Keratinocyte (primary cell): ENCODE measurements around the gene CLCA4. TPM values are rescaled to one million over a fixed set of nuclear protein-coding genes. Genes with fewer than 3 reads are reported as not detected.

Experiments used
- DNase-seq: peaks from one replicate; pipeline ENCODE4 v3.0.0-alpha.2; 2011; ENCODE audit warnings: low read depth, missing footprints, low spot score
- FAIRE-seq: peaks from 2 replicates; lab custom pipeline; 2011; peaks lifted over from hg19 to GRCh38; lab: Jason Lieb, UNC
- H2AFZ ChIP-seq: 2 replicates; pipeline ENCODE4 v1.6.0; 2012; ENCODE audit warnings: low read length, control low read depth, inconsistent platforms; ENCODE audit not compliant: control insufficient read depth
- H3K27ac ChIP-seq: 2 replicates; pipeline ENCODE4 v1.5.1; 2011; ENCODE audit warnings: low read length; ENCODE audit not compliant: control insufficient read depth, insufficient read depth
- H3K27me3 ChIP-seq: 3 replicates; pipeline ENCODE4 v1.6.0; 2011; ENCODE audit warnings: low read length; ENCODE audit not compliant: control insufficient read depth, insufficient read depth; ENCODE audit errors: extremely low read depth
- H3K36me3 ChIP-seq, 2 experiments: 2 replicates in 1 of 2; 3 replicates in 1 of 2; pipeline ENCODE4 v1.5.1; 2011; ENCODE audit warnings: low read length in 2 of 2, mild to moderate bottlenecking in 1 of 2; ENCODE audit not compliant: control insufficient read depth in 2 of 2, insufficient read depth in 2 of 2; ENCODE audit errors: extremely low read depth in 1 of 2
- H3K4me1 ChIP-seq: 3 replicates; pipeline ENCODE4 v1.5.1; 2011; ENCODE audit warnings: low read length; ENCODE audit not compliant: control insufficient read depth, insufficient read depth; ENCODE audit errors: extremely low read depth
- H3K4me2 ChIP-seq: 3 replicates; pipeline ENCODE4 v1.6.0; 2011; ENCODE audit warnings: low read depth, low read length; ENCODE audit not compliant: control insufficient read depth, insufficient read depth; ENCODE audit errors: extremely low read depth
- H3K4me3 ChIP-seq, 3 experiments: fragments of 200-600 bp in 1 of 3; sonication (generic) in 1 of 3; 2 replicates in 2 of 3; 3 replicates in 1 of 3; pipeline ENCODE4 v1.5.1; 2011 to 2016; ENCODE audit warnings: low read length in 3 of 3, mild to moderate bottlenecking in 3 of 3, control low read depth in 2 of 3, inconsistent platforms in 1 of 3, low read depth in 1 of 3, mixed read lengths in 1 of 3, mixed run types in 1 of 3, moderate library complexity in 1 of 3; ENCODE audit not compliant: control insufficient read depth in 2 of 3, insufficient read depth in 2 of 3; ENCODE audit errors: extremely low read depth in 1 of 3
- H3K79me2 ChIP-seq: 2 replicates; pipeline ENCODE4 v1.6.0; 2012; ENCODE audit warnings: low read length; ENCODE audit not compliant: control insufficient read depth, insufficient read depth
- H3K9ac ChIP-seq: 3 replicates; pipeline ENCODE4 v1.6.0; 2011; ENCODE audit warnings: low read length; ENCODE audit not compliant: control insufficient read depth, insufficient read depth; ENCODE audit errors: extremely low read depth
- H3K9me1 ChIP-seq: 3 replicates; pipeline ENCODE4 v1.6.0; 2011; ENCODE audit warnings: low read length; ENCODE audit not compliant: control insufficient read depth, insufficient read depth; ENCODE audit errors: extremely low read depth
- H3K9me3 ChIP-seq: 2 replicates; pipeline ENCODE4 v1.5.1; 2012; ENCODE audit warnings: low read depth, low read length; ENCODE audit not compliant: control insufficient read depth
- H4K20me1 ChIP-seq: 3 replicates; pipeline ENCODE4 v1.6.0; 2011; ENCODE audit warnings: low read length; ENCODE audit not compliant: control insufficient read depth, insufficient read depth; ENCODE audit errors: extremely low read depth
- EZH2 ChIP-seq: IDR thresholded peaks from one replicate; pipeline ENCODE4 v1.6.1; 2012; ENCODE audit warnings: inconsistent platforms, mild to moderate bottlenecking, low read length, moderate library complexity
- dilution Hi-C: fragments of 300-500 bp; cut with MboI; formaldehyde crosslinking; loops from one replicate; pipeline ENCODE4 v1.7.0; 2020; ENCODE audit warnings: low sequenced_read_pairs; ENCODE audit not compliant: extremely low pct_ligation_motif_present
- polyA plus RNA-seq, 5 experiments: library from polyadenylated mRNA; depleted of rRNA in 3 of 5; stranded (reverse) in 3 of 5; stranded (forward) in 1 of 5; unstranded in 1 of 5; fragments of >200 nt; gene quantifications; 1 replicate in 1 of 5; 2 replicates in 3 of 5; 3 replicates in 1 of 5; pipeline versions ENCODE4 v1.2.1 to v1.2.3, GENCODE V29; 2011 to 2012; ENCODE audit warnings: missing spikeins in 2 of 5, low read depth in 1 of 5, low replicate concordance in 1 of 5
- TF ChIP-seq, protein P1 (sequence below), 3 experiments: IDR thresholded peaks in 1 of 3; conservative IDR thresholded peaks in 1 of 3; optimal IDR thresholded peaks in 1 of 3; 2 replicates in 2 of 3; 3 replicates in 1 of 3; pipeline versions ENCODE3 to v1.5.1; 2011; ENCODE audit warnings: low read length in 3 of 3, mild to moderate bottlenecking in 3 of 3, moderate library complexity in 2 of 3, control low read depth in 1 of 3, inconsistent platforms in 1 of 3; ENCODE audit not compliant: insufficient read depth in 2 of 3; ENCODE audit errors: extremely low read depth in 1 of 3

The CLCA4 gene
- polyA plus RNA-seq, 1 donor (not counting 4 experiments of a cell fraction or from before 2014, with no cell fraction given): 1.5 TPM

DNA sequence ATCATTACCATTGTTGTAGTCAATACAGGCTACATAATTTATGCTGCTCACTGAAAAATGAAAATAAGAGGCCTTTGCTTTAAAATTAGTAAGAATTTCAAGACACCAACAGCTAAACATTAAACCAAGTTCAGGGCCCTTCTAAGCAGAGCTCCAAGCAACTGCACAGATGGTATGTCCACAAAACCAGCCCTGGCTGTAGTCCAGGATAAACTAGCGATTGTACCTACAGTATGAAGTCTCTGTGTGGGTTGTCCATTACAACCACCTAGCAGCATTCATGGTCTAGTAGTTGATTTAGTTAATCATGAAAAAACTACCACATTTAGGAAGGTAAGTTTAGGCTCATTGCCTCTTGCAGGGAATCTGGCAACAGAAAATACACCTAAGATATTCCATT lies 35.3 kb downstream of the CLCA4 start:
- Histone ChIP-seq H2AFZ (no peak overlapping the region), H3K9me3 (no peaks in the 10 kb centered on the region), H3K4me1 (no peaks in the 10 kb centered on the region), H3K9me1 (no peaks in the 10 kb centered on the region), H4K20me1 (no peaks in the 10 kb centered on the region), H3K36me3 (no peaks in the 10 kb centered on the region), H3K4me2 (no peak overlapping the region), H3K27ac (no peak overlapping the region), H3K79me2 (no peaks in the 10 kb centered on the region), H3K4me3 (no peak overlapping the region), H3K27me3 (no peaks in the 10 kb centered on the region), H3K9ac (no peak overlapping the region)
- no peak for TF ChIP-seq EZH2
- TF ChIP-seq, protein P1, sequence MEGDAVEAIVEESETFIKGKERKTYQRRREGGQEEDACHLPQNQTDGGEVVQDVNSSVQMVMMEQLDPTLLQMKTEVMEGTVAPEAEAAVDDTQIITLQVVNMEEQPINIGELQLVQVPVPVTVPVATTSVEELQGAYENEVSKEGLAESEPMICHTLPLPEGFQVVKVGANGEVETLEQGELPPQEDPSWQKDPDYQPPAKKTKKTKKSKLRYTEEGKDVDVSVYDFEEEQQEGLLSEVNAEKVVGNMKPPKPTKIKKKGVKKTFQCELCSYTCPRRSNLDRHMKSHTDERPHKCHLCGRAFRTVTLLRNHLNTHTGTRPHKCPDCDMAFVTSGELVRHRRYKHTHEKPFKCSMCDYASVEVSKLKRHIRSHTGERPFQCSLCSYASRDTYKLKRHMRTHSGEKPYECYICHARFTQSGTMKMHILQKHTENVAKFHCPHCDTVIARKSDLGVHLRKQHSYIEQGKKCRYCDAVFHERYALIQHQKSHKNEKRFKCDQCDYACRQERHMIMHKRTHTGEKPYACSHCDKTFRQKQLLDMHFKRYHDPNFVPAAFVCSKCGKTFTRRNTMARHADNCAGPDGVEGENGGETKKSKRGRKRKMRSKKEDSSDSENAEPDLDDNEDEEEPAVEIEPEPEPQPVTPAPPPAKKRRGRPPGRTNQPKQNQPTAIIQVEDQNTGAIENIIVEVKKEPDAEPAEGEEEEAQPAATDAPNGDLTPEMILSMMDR (optimal IDR thresholded peaks at IDR 0.05 in 1 of 3, IDR thresholded peaks at IDR 0.05 in 1 of 3, conservative IDR thresholded peaks at IDR 0.05 in 1 of 3; ENCODE audit: extremely low read depth in 1 of 3, insufficient read depth in 2 of 3, low read length in 3 of 3): no peak
- FAIRE-seq: no peak
- DNase-seq: no peak
- dilution Hi-C loops: no loop called here

DNA sequence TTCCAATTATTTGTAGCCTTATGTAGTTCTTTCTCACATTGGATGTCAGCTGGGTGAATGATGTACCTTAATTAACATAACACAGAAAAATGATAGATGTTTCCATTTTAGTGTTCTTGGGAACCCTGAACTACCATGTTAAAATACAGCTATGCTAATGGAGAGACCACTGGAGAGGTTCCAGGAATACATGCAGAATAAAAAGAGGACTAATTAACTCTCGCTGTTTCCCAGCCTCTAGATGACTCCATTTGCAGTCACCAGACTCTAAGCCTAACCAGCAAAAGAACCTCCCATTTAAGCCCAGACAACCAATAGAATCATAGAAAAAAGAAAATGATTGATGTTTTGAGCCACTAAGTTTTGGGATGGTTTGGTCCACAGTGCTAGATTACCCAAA lies 36.2 kb downstream of the CLCA4 start:
- dilution Hi-C loops: no loop called here
- Histone ChIP-seq H3K9me1 (no peaks in the 10 kb centered on the region), H3K4me2 (no peak overlapping the region), H3K9me3 (no peaks in the 10 kb centered on the region), H3K27me3 (no peaks in the 10 kb centered on the region), H4K20me1 (no peaks in the 10 kb centered on the region), H3K36me3 (no peaks in the 10 kb centered on the region), H2AFZ (no peak overlapping the region), H3K27ac (no peak overlapping the region), H3K79me2 (no peaks in the 10 kb centered on the region), H3K9ac (no peak overlapping the region), H3K4me3 (no peak overlapping the region), H3K4me1 (no peaks in the 10 kb centered on the region)
- DNase-seq: no peak
- TF ChIP-seq EZH2: no peak
- TF ChIP-seq, protein P1 (optimal IDR thresholded peaks at IDR 0.05 in 1 of 3, IDR thresholded peaks at IDR 0.05 in 1 of 3, conservative IDR thresholded peaks at IDR 0.05 in 1 of 3; ENCODE audit: extremely low read depth in 1 of 3, insufficient read depth in 2 of 3, low read length in 3 of 3): no peak
- FAIRE-seq: no peak
